ENCODE results near the gene POLR1A. TPM values are rescaled to one million over a fixed set of nuclear protein-coding genes. Genes with fewer than 3 reads are reported as not detected.
A peak's percentile ranks its signal among the peaks of the same experiment; 100 is the strongest.

POLR1A gene
- total RNA-seq, 1 experiment from 2014 or later, result 33.1 TPM

GRCh38 chr2:86097114-86097896 is 8.4 kb downstream of the POLR1A start:
- no peak for DNase-seq (ENCODE audit: low spot score)

GRCh38 chr2:86094229-86094628 is 11.5 kb downstream of the POLR1A start:
- DNase-seq (ENCODE audit: low spot score), result no peak

GRCh38 chr2:86087936-86088850 is 17.5 kb downstream of the POLR1A start:
- no peak for DNase-seq (ENCODE audit: low spot score)

GRCh38 chr2:86082756-86083155 is 22.9 kb downstream of the POLR1A start:
- no peak for DNase-seq (ENCODE audit: low spot score)

GRCh38 chr2:86081724-86082123 is 24.0 kb downstream of the POLR1A start:
- no peak for DNase-seq (ENCODE audit: low spot score)

GRCh38 chr2:86079981-86080911 is 25.4 kb downstream of the POLR1A start:
- peak; percentile 70 for DNase-seq (ENCODE audit: low spot score)

GRCh38 chr2:86078774-86079545 is 26.7 kb downstream of the POLR1A start:
- DNase-seq (ENCODE audit: low spot score), result peak; percentile 22

GRCh38 chr2:86075886-86076285 is 29.8 kb downstream of the POLR1A start:
- no peak for DNase-seq (ENCODE audit: low spot score)

GRCh38 chr2:86074811-86075210 is 30.9 kb downstream of the POLR1A start:
- no peak for DNase-seq (ENCODE audit: low spot score)

GRCh38 chr2:86074256-86074655 is 31.4 kb downstream of the POLR1A start:
- DNase-seq (ENCODE audit: low spot score), result no peak

GRCh38 chr2:86073225-86073624 is 32.5 kb downstream of the POLR1A start:
- DNase-seq (ENCODE audit: low spot score), result no peak

GRCh38 chr2:86072271-86072858 is 33.3 kb downstream of the POLR1A start:
- peak; percentile 20 for DNase-seq (ENCODE audit: low spot score)

GRCh38 chr2:86070868-86071267 is 34.8 kb downstream of the POLR1A start:
- no peak for DNase-seq (ENCODE audit: low spot score)

- no peak for DNase-seq (ENCODE audit: low spot score)
Measured at GRCh38 chr2:86069783-86070339, 35.8 kb downstream of the POLR1A start.

- DNase-seq (ENCODE audit: low spot score), result peak; percentile 15
Measured at GRCh38 chr2:86069091-86069685, 36.5 kb downstream of the POLR1A start.

GRCh38 chr2:86068648-86069047 is 37.0 kb downstream of the POLR1A start:
- DNase-seq (ENCODE audit: low spot score), result no peak

- peak; percentile 60 for DNase-seq (ENCODE audit: low spot score)
Measured at GRCh38 chr2:86068136-86068588, 37.5 kb downstream of the POLR1A start.

GRCh38 chr2:86066915-86067314 is 38.8 kb downstream of the POLR1A start:
- no peak for DNase-seq (ENCODE audit: low spot score)

- DNase-seq (ENCODE audit: low spot score), result no peak
Measured at GRCh38 chr2:86066007-86066578, 39.6 kb downstream of the POLR1A start.

All from A172 (cell line).